Activated CD8-positive, alpha-beta memory T cell treated with anti-CD3 and anti-CD28 coated beads for 36 hours (primary cell): ENCODE results near the gene CAPZB. TPM values are rescaled to one million over a fixed set of nuclear protein-coding genes. Genes with fewer than 3 reads are reported as not detected.

Source experiments
- CTCF ChIA-PET: fragments of 350-600 bp; sonication (Branson Sonifier 250); formaldehyde crosslinking; loops from one replicate; lab custom pipeline; 2021; ENCODE audit warnings: antibody characterized with exemption; lab: Charles Lee
- POLR2A ChIA-PET: fragments of 350-600 bp; sonication (Branson Sonifier 250); formaldehyde crosslinking; loops from one replicate; lab custom pipeline; 2021; ENCODE audit warnings: antibody characterized with exemption; lab: Charles Lee
- total RNA-seq, 2 experiments: library from RNA; stranded (reverse); gene quantifications; one replicate each; pipeline ENCODE4 v1.2.3, GENCODE V29; 2021

The CAPZB gene
- total RNA-seq, 2 experiments from 2014 or later: 292 to 298 TPM

- ChIA-PET CTCF (no interaction called here), POLR2A (interaction anchor here (0.6 kb wide), 1 partner anchor 24 kb away, joined by 3 read pairs; no protein-coding TSS in a partner anchor)
These were observed 42.0 kb downstream of the CAPZB start for GRCh38 chr1:19443326-19443725.

GRCh38 chr1:19442154-19443096, 42.9 kb downstream of the CAPZB start:
- POLR2A ChIA-PET: interaction anchor here (0.6 kb wide), 1 partner anchor 9 kb away, joined by 4 read pairs; no protein-coding TSS in a partner anchor
- CTCF ChIA-PET: interaction anchor here (0.8 kb wide), 1 partner anchor 20 kb away, joined by 3 read pairs; no protein-coding TSS in a partner anchor

- POLR2A ChIA-PET: no interaction called here
- CTCF ChIA-PET: no interaction called here
These were observed 44.1 kb downstream of the CAPZB start for GRCh38 chr1:19441048-19441780.

GRCh38 chr1:19439464-19440171, 45.7 kb downstream of the CAPZB start:
- ChIA-PET POLR2A (no interaction called here), CTCF (no interaction called here)

- POLR2A ChIA-PET: no interaction called here
These were observed 46.7 kb downstream of the CAPZB start for GRCh38 chr1:19438516-19439195.

GRCh38 chr1:19437891-19438294, 47.4 kb downstream of the CAPZB start:
- CTCF ChIA-PET: interaction anchor here (0.9 to 2.1 kb wide), 4 partner anchors 8 to 16 kb away, joined by 3 to 7 read pairs (median 4); no protein-coding TSS in a partner anchor
- POLR2A ChIA-PET: no interaction called here

More at GRCh38 chr1:19438516-19439195, 46.7 kb downstream of the CAPZB start:
- CTCF ChIA-PET: interaction anchor here (0.8 to 2.1 kb wide), 3 partner anchors 10 to 40 kb away, joined by 3 to 7 read pairs (median 4); no protein-coding TSS in a partner anchor

- CTCF ChIA-PET: interaction anchor here (0.5 to 2.1 kb wide), 5 partner anchors 9 to 144 kb away, joined by 3 to 7 read pairs (median 5); no protein-coding TSS in a partner anchor
- POLR2A ChIA-PET: no interaction called here
These were observed 48.4 kb downstream of the CAPZB start for GRCh38 chr1:19436716-19437476.

GRCh38 chr1:19435851-19436455, 49.4 kb downstream of the CAPZB start:
- ChIA-PET POLR2A (interaction anchor here (0.8 kb wide), 1 partner anchor 57 kb away, joined by 3 read pairs; no protein-coding TSS in a partner anchor), CTCF (interaction anchor here (0.5 to 2.1 kb wide), 5 partner anchors 25 to 146 kb away, joined by 3 to 5 read pairs (median 3); no protein-coding TSS in a partner anchor)

GRCh38 chr1:19435181-19435580, 50.2 kb downstream of the CAPZB start:
- CTCF ChIA-PET: interaction anchor here (1.0 to 2.1 kb wide), 4 partner anchors 24 to 147 kb away, joined by 3 to 5 read pairs (median 3); no protein-coding TSS in a partner anchor
- POLR2A ChIA-PET: interaction anchor here (0.8 kb wide), 1 partner anchor 57 kb away, joined by 3 read pairs; no protein-coding TSS in a partner anchor

- ChIA-PET CTCF (interaction anchor here (0.7 to 1.3 kb wide), 3 partner anchors 27 to 44 kb away, joined by 3 to 4 read pairs (median 3); no protein-coding TSS in a partner anchor), POLR2A (interaction anchor here (0.6 kb wide), 1 partner anchor 8 kb away, joined by 4 read pairs; no protein-coding TSS in a partner anchor)
These were observed 51.7 kb downstream of the CAPZB start for GRCh38 chr1:19433719-19433998.

- POLR2A ChIA-PET: interaction anchor here (0.6 kb wide), 1 partner anchor 9 kb away, joined by 4 read pairs; no protein-coding TSS in a partner anchor
- CTCF ChIA-PET: interaction anchor here (0.6 to 1.3 kb wide), 5 partner anchors 11 to 149 kb away, joined by 3 to 4 read pairs (median 3); no protein-coding TSS in a partner anchor
These were observed 52.2 kb downstream of the CAPZB start for GRCh38 chr1:19432943-19433718.

GRCh38 chr1:19430121-19431068, 54.9 kb downstream of the CAPZB start:
- CTCF ChIA-PET: interaction anchor here (0.5 kb wide), 1 partner anchor 137 kb away, joined by 3 read pairs; no protein-coding TSS in a partner anchor
- POLR2A ChIA-PET: no interaction called here

GRCh38 chr1:19429611-19430010, 55.7 kb downstream of the CAPZB start:
- CTCF ChIA-PET: interaction anchor here (0.5 kb wide), 1 partner anchor 138 kb away, joined by 3 read pairs; no protein-coding TSS in a partner anchor
- POLR2A ChIA-PET: no interaction called here

GRCh38 chr1:19427087-19427781, 58.1 kb downstream of the CAPZB start:
- ChIA-PET POLR2A (no interaction called here), CTCF (interaction anchor here (1.1 kb wide), 1 partner anchor 37 kb away, joined by 3 read pairs; no protein-coding TSS in a partner anchor)
